Neural progenitor cell (in vitro differentiated cells): ENCODE measurements around the gene MGST3. TPM values are rescaled to one million over a fixed set of nuclear protein-coding genes. Genes with fewer than 3 reads are reported as not detected.
"Not testable (repeated sequence)": the region's sequence is repeated elsewhere in the genome, so short reads cannot be mapped to it uniquely, and the experiment has no call there.

ENCODE experiments used
- DNase-seq: peaks from one replicate; pipeline ENCODE4 v3.0.0-alpha.2; 2016; ENCODE audit warnings: low spot score
- H2AFZ ChIP-seq: fragments of 200-600 bp; sonication (generic); replicated peaks from 2 replicates; pipeline ENCODE4 v1.6.1; 2016; ENCODE audit warnings: antibody characterized with exemption
- H3F3A ChIP-seq: fragments of 200-600 bp; sonication (generic); 2 replicates; pipeline ENCODE4 v1.6.1; 2016; ENCODE audit warnings: antibody characterized with exemption, low read depth
- H3K27ac ChIP-seq: fragments of 200-600 bp; sonication (generic); 2 replicates; pipeline ENCODE4 v1.5.1; 2016; ENCODE audit warnings: mild to moderate bottlenecking
- H3K27me3 ChIP-seq: fragments of 200-600 bp; sonication (generic); 2 replicates; pipeline ENCODE4 v1.6.1; 2016; ENCODE audit warnings: mild to moderate bottlenecking, moderate library complexity
- H3K36me3 ChIP-seq: fragments of 200-600 bp; sonication (generic); 2 replicates; pipeline ENCODE4 v1.5.1; 2016
- H3K4me1 ChIP-seq: fragments of 200-600 bp; sonication (generic); 2 replicates; pipeline ENCODE4 v1.6.1; 2016; ENCODE audit warnings: mixed run types
- H3K4me2 ChIP-seq: fragments of 200-600 bp; sonication (generic); 2 replicates; pipeline ENCODE4 v1.6.1; 2016
- H3K4me3 ChIP-seq: fragments of 200-600 bp; sonication (generic); 2 replicates; pipeline ENCODE4 v1.5.1; 2016
- H3K79me2 ChIP-seq: fragments of 200-600 bp; sonication (generic); 2 replicates; pipeline ENCODE4 v1.6.1; 2016; ENCODE audit warnings: low read depth
- H3K9ac ChIP-seq: fragments of 200-600 bp; sonication (generic); 2 replicates; pipeline ENCODE4 v1.6.1; 2016
- H3K9me3 ChIP-seq: fragments of 200-600 bp; sonication (generic); 2 replicates; pipeline ENCODE4 v1.5.1; 2016; ENCODE audit warnings: low read depth
- H4K20me1 ChIP-seq: fragments of 200-600 bp; sonication (generic); 2 replicates; pipeline ENCODE4 v1.6.1; 2016; ENCODE audit warnings: low read depth
- H3K27ac Mint-ChIP-seq: 3 replicates; pipeline ENCODE4 v1.8.0; 2021; ENCODE audit warnings: mixed read lengths
- H3K27me3 Mint-ChIP-seq: 2 replicates; pipeline ENCODE4 v1.8.0; 2022; ENCODE audit warnings: low read depth, mild to moderate bottlenecking, inconsistent platforms, moderate library complexity, mixed read lengths; ENCODE audit not compliant: insufficient read depth
- H3K36me3 Mint-ChIP-seq: 3 replicates; pipeline ENCODE4 v1.8.0; 2021; ENCODE audit warnings: mixed read lengths
- H3K4me1 Mint-ChIP-seq: 3 replicates; pipeline ENCODE4 v1.8.0; 2021; ENCODE audit warnings: mixed read lengths
- H3K4me3 Mint-ChIP-seq: 3 replicates; pipeline ENCODE4 v1.8.0; 2021; ENCODE audit warnings: mild to moderate bottlenecking, moderate library complexity, mixed read lengths
- H3K9me3 Mint-ChIP-seq: 3 replicates; pipeline ENCODE4 v1.8.0; 2020; ENCODE audit warnings: mixed read lengths
- EZH2 ChIP-seq: fragments of 200-600 bp; sonication (generic); IDR thresholded peaks from 2 replicates; pipeline ENCODE4 v1.6.1; 2017; ENCODE audit warnings: antibody characterized with exemption, mild to moderate bottlenecking, moderate library complexity
- EZH2phosphoT487 ChIP-seq: fragments of 200-600 bp; sonication (generic); IDR thresholded peaks from 2 replicates; pipeline ENCODE4 v1.6.1; 2017; ENCODE audit warnings: antibody characterized with exemption
- total RNA-seq: library from RNA; depleted of rRNA; stranded (reverse); fragments of >200 nt; gene quantifications from 2 replicates; pipeline ENCODE4 v1.2.3, GENCODE V29; 2015; ENCODE audit warnings: low replicate concordance
- TF ChIP-seq, protein P1 (sequence below): fragments of 200-600 bp; sonication (generic); IDR thresholded peaks from 2 replicates; pipeline ENCODE4 v1.5.1; 2017; ENCODE audit warnings: antibody characterized with exemption, mild to moderate bottlenecking

The MGST3 gene
- total RNA-seq, 1 donor from 2014 or later, result 69.7 TPM

DNA sequence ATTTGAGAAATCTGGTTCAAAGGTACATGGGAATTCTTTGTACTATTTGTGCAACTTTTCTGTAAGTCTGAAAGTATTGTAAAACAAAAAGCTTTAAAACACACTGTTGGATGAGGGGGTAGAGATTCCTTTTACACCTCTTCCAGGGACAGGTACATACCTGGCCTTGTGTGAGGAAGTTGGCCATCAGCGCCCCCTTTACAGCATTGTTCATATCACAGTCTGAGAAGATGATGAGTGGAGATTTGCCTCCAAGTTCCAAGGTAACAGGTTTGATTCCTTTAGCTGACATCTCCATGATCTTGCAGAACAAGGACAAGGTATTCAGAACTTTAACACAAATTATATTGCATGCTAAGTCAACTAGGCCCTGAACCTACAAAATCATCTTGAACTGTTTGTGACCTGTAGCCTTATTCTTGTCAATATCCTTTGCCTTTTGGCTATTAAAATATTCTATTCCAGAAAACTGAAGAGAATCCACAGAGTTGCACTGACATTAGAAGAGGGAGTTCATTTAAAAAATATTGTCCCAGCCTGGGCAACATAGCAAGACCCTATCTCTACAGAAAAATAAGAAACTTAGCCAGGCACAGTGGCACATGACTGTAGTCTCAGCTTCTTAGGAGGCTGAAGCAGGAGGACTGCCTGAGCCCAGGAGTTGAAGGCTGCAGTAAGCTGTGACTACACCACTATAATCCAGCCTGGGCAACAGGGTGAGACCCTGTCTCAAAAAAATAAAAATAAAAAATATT is 48.4 kb downstream of the MGST3 start:
- no peak overlapping the region for H2AFZ ChIP-seq
- H3K9ac ChIP-seq, result no peak overlapping the region
- H3K36me3 ChIP-seq, result peaks cover 22% of the 10 kb centered on the region
- H3K79me2 ChIP-seq, result peaks cover 7% of the 10 kb centered on the region
- peaks cover 57% of the 10 kb centered on the region for H3K36me3 Mint-ChIP-seq
- no peaks in the 10 kb centered on the region for H3K9me3 Mint-ChIP-seq
- no peak overlapping the region for H3K4me3 ChIP-seq
- no peak overlapping the region for H3K4me3 Mint-ChIP-seq
- no peaks in the 10 kb centered on the region for H3F3A ChIP-seq
- no peak for DNase-seq
- no peak overlapping the region for H3K4me2 ChIP-seq
- H3K27ac ChIP-seq, result no peak overlapping the region
- TF ChIP-seq EZH2 (no peak), EZH2phosphoT487 (no peak)
- TF ChIP-seq, protein P1, sequence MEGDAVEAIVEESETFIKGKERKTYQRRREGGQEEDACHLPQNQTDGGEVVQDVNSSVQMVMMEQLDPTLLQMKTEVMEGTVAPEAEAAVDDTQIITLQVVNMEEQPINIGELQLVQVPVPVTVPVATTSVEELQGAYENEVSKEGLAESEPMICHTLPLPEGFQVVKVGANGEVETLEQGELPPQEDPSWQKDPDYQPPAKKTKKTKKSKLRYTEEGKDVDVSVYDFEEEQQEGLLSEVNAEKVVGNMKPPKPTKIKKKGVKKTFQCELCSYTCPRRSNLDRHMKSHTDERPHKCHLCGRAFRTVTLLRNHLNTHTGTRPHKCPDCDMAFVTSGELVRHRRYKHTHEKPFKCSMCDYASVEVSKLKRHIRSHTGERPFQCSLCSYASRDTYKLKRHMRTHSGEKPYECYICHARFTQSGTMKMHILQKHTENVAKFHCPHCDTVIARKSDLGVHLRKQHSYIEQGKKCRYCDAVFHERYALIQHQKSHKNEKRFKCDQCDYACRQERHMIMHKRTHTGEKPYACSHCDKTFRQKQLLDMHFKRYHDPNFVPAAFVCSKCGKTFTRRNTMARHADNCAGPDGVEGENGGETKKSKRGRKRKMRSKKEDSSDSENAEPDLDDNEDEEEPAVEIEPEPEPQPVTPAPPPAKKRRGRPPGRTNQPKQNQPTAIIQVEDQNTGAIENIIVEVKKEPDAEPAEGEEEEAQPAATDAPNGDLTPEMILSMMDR, result no peak
- H3K27me3 ChIP-seq, result no peaks in the 10 kb centered on the region
- H3K27ac Mint-ChIP-seq, result no peak overlapping the region
- no peaks in the 10 kb centered on the region for H3K27me3 Mint-ChIP-seq
- no peaks in the 10 kb centered on the region for H3K4me1 Mint-ChIP-seq
- no peaks in the 10 kb centered on the region for H3K4me1 ChIP-seq
- H3K9me3 ChIP-seq, result no peaks in the 10 kb centered on the region
- no peaks in the 10 kb centered on the region for H4K20me1 ChIP-seq

DNA sequence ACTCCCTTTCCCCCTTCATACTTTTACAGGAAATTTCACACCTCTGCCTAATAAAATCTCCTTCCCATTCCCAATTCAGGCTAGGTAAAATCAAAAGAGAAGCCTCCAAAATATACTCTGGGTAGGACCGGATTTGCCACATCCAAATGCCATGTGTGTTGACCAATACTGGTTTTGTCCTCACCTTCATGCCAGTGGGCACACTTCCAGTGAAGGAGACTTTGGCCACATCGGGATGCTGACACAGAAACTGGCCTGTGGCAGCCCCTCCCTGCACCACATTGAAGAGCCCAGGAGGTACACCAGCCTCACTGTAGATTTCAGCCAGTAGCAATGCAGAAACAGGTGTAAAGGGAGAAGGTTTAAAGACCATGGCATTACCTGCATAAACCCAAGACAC is 49.3 kb downstream of the MGST3 start:
- no peak overlapping the region for H3K4me3 Mint-ChIP-seq
- Histone ChIP-seq H3K36me3 (peaks cover 22% of the 10 kb centered on the region), H3K79me2 (peaks cover 14% of the 10 kb centered on the region), H4K20me1 (no peaks in the 10 kb centered on the region), H3K9me3 (no peaks in the 10 kb centered on the region), H3F3A (no peaks in the 10 kb centered on the region), H3K9ac (no peak overlapping the region), H3K27ac (no peak overlapping the region), H3K4me3 (no peak overlapping the region), H3K4me2 (no peak overlapping the region), H2AFZ (no peak overlapping the region), H3K4me1 (no peaks in the 10 kb centered on the region), H3K27me3 (no peaks in the 10 kb centered on the region)
- DNase-seq, result no peak
- no peaks in the 10 kb centered on the region for H3K4me1 Mint-ChIP-seq
- H3K36me3 Mint-ChIP-seq, result peaks cover 57% of the 10 kb centered on the region
- H3K27ac Mint-ChIP-seq, result no peak overlapping the region
- no peaks in the 10 kb centered on the region for H3K9me3 Mint-ChIP-seq
- no peaks in the 10 kb centered on the region for H3K27me3 Mint-ChIP-seq
- no peak for TF ChIP-seq EZH2phosphoT487
- TF ChIP-seq, protein P1, result no peak
- TF ChIP-seq EZH2, result no peak

DNA sequence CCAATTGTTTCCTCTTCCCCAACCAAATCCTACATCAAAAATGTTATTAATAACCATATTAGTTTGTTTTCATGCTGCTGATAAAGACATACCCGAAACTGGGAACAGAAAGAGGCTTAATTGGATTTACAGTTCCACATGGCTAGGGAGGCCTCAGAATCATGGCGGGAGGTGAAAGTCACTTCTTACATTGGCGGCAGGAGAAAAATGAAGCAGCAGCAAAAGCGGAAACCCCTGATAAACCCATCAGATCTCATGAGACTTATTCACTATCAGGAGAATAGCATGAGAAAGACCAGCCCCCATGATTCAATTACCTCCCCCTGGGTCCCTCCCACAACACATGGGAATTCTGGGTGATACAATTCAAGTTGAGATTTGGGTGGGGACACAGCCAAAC is 49.7 kb downstream of the MGST3 start:
- not testable (repeated sequence) for DNase-seq, H4K20me1 ChIP-seq, H3K9me3 Mint-ChIP-seq, H3K4me1 ChIP-seq, H3K4me1 Mint-ChIP-seq, H3K4me3 Mint-ChIP-seq, H3K27me3 Mint-ChIP-seq, H3K9me3 ChIP-seq, H3K9ac ChIP-seq, H3K27ac Mint-ChIP-seq, H3K27ac ChIP-seq, H3K27me3 ChIP-seq, H2AFZ ChIP-seq, H3K4me3 ChIP-seq, H3K4me2 ChIP-seq, H3F3A ChIP-seq
- H3K79me2 ChIP-seq, result peaks cover 19% of the 10 kb centered on the region
- peaks cover 58% of the 10 kb centered on the region for H3K36me3 Mint-ChIP-seq
- peaks cover 22% of the 10 kb centered on the region for H3K36me3 ChIP-seq

DNA sequence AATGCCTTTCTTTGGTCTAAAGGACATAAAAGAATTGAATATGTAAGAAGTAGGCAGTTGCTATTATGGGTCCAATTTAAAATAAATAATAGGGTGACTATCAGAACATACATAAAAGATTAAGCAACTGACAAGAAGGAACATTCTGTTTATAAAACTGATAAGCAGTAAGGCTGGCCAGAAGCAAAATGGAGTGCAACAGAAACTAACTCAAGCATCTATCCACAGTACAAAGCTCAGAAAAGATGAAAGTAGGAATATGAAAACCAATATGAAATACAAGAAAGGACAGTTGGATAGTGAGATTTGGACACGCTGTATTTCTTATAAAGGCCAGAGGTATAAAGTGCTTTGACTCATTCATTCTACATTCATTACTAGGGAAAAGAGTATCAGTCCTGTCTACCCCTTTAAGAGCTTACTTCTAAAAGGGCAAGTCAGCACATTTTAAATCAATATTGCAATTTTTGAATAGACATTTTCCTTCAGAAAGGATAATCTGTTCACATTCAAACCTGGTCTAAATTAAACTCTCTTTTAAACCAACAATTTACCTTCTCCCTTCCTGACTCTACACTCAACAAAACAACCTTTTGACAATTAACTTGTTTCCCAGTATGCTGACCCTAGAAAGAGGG is 52.9 kb downstream of the MGST3 start:
- Mint-ChIP-seq H3K36me3 (peaks cover 60% of the 10 kb centered on the region), H3K27me3 (no peaks in the 10 kb centered on the region), H3K27ac (no peak overlapping the region), H3K4me3 (no peak overlapping the region), H3K4me1 (no peaks in the 10 kb centered on the region), H3K9me3 (peaks cover 7% of the 10 kb centered on the region)
- Histone ChIP-seq H3K4me2 (no peak overlapping the region), H3K79me2 (peaks cover 46% of the 10 kb centered on the region), H3K4me3 (no peak overlapping the region), H3K9me3 (no peaks in the 10 kb centered on the region), H2AFZ (no peak overlapping the region), H4K20me1 (peaks cover 12% of the 10 kb centered on the region), H3K27ac (no peak overlapping the region), H3K9ac (no peak overlapping the region), H3K4me1 (no peaks in the 10 kb centered on the region), H3K27me3 (no peaks in the 10 kb centered on the region), H3F3A (no peaks in the 10 kb centered on the region), H3K36me3 (peaks cover 18% of the 10 kb centered on the region)
- TF ChIP-seq, protein P1, result no peak
- TF ChIP-seq EZH2phosphoT487, result no peak
- TF ChIP-seq EZH2, result no peak
- DNase-seq, result no peak
